Stimulated activated naive CD8-positive, alpha-beta T cell treated with anti-CD3 and anti-CD28 coated beads, Interleukin-15, Interleukin-2, amounts not matched to agents 100 U/mL and 50 U/mL, for 24 hours (primary cell): ENCODE results near the gene IL7R.
"Not testable (repeated sequence)": the region's sequence is repeated elsewhere in the genome, so short reads cannot be mapped to it uniquely, and the experiment has no call there.

ENCODE experiments used
- ATAC-seq: fragments of 150-1000 bp; cut with Tn5 transposase; one replicate; pipeline ENCODE4 v1.10.0; 2021
- DNase-seq: peaks from one replicate; pipeline ENCODE4 v3.0.0; 2021

The IL7R gene

DNA sequence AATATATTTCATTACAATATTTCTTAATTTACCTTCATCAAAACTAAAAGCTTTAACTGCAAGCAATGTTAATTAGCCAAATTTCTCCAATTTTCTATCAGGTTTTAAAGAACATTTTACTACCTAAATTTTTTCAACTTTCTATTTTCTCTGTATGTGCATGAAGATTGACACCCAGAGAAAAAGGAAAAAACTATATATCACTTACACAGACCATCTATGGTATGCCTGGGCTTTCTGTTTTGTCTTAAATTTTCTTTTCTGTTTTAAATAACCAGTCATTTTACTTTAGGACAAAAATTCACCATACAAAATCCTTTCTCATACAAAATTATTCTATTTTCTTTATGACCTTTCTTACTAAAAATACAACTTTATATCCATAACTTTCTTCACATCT, 13.8 kb upstream of the IL7R start:
- no peak for ATAC-seq
- no peak for DNase-seq

DNA sequence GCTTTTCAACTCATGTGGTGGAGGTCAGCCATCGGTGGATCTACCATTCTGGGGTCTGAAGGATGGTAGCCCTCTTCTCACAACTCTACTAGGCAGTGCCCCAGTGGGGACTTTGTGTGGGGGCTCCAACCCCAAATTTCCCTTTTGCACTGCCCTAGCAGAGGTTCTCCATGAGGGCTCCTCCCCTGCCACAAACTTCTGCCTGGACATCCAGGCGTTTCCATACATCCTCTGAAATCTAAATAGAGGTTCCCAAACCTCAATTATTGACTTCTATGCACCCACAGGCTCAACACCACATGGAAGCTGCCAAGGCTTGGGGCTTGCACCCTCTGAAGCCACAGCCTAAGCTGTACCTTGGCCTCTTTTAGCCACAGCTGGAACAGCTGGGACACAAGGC, 11.2 kb upstream of the IL7R start:
- DNase-seq, ATAC-seq: not testable (repeated sequence)

DNA sequence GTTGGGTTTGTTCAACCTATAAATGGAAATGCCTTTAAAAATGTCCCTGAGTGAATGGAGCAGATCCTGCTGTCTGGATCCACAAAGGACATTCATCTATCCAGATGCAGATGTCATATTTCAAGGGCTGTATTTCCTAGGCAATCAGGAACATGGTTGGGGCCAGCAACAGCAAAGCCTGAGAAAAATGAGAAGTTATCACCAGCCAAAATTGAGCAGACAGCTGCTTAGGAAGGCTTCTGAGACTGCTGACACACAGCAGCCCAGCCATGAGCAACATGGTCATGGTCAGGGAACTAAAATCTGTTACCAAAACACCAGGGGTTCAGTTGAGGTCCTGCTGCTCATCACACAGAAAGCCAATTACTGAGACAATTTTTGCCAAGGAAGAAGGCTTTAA, 9.2 kb upstream of the IL7R start:
- no peak for ATAC-seq

DNA sequence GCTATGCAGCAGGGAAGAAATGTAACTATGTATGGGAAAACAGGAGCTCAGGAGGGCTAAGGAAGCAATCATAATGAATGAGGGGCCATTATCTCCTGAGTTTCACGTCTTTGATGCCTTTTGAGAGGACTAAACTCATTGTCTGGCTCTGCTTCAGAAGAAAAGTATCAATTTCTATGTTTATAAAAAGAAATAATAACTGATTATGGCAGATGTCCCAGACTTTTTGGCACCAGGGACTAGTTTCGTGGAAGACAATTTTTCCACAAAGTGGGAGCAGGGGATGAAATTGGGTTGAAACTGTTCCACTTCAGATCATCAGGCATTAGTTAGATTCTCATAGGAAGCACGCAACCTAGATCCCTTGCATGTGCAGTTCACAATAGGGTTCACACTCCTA, 8.7 kb upstream of the IL7R start:
- no peak for DNase-seq
- ATAC-seq: no peak

More for the DNA sequence above, 9.2 kb upstream of the IL7R start:
- DNase-seq: no peak

DNA sequence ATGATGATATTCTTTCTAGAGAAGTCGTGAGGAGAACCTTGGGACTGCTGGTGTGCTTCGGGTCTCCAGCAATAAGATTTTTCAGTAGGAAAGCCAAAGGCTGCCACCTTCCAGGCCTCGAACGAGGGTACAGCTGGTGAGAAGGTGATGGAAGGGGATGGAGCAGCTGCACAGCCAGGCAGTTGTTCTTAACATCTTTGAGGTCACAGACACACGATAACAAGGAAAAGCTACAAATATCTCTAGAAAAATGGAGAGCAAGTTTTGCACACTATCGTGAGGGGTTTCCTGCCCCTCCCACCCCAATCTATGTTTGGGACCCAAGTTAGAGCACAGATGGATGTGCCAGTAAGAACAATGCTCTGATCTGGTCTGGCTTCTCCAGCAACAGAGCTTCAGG, 6.8 kb upstream of the IL7R start:
- ATAC-seq (no peak), DNase-seq (no peak)

DNA sequence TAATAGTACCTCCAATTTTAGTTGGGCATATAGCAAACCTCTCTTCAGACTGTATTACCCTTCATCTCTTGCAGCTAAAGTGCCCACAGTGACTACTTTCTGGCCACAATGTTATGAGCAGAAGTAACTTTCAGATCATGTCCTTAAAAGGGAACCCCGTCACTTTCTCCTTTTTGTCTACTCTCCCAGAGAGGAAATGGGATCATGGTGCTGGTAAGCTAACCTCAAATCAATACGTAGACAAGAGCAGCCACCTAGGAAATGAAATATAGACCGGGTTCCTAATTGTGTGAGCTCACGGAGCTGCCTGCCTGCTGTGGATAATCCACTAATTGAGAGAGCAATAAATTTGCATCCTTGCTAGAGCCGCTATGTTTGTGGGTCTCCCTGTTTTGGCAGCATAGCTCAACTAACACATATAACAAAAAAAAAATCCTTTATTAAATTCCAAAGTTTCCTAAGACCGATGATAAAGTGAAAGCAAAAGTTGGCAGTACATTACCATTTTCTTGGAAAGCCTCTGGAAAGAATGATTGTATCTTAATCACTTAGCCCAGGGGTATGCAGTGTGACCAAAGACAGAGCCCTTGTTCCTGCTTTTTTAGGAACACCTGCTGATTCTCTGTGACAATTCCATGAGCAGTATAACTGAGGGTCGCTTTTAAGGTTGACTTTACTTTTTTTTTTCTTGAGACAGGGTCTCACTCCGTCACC, 5.6 kb upstream of the IL7R start:
- DNase-seq: no peak
- ATAC-seq: no peak

DNA sequence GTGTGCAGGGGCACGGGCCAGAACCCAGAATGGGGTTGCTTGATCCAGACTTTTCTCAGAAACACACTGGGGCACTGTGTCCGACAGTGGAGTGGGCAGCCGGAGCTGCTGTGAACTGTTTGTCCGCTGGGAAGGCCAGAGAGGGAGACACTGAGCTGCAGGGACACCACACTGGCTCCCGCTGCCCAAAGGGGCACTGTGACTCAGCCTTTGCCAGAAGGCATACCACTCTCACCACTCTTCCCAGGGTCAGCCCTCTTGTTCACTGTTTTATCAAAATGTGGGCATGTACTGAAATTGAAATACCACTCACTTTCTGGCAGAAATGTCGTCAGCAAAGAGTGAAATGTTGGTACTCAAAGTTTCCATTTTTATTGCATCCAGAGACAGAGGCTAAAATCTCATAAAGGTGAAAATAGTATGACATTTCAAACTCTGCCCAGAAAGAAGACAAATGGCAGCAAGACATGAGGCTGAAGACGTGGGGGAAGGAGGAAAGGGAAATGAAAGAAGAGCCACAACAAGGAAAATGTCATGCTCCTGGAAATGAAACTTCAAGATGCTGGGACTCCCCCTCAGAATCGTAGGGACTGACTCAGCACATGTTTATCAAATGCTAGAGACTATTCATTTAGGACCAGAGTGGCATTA, 4.5 kb upstream of the IL7R start:
- peak; percentile 61 for ATAC-seq
- peak; percentile 70 for DNase-seq

DNA sequence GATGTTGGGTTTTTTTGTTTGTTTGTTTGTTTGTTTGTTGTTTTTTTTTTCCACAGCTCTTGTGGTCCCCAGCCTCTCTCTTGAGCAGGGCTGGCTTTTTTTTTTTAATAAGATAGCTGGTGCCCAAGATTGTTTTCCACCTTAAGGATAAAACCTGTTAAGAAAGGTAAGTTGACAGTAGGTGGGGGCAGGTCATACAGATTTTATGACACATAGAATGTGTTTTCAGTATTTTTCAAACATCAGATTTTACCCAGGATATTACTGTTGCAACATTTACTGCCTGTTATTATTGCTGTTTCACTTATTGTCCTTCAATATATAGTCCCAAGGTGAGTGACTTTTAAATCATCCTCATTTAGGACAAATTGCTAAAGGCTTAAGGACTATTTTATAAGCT, 3.9 kb upstream of the IL7R start:
- DNase-seq: no peak
- ATAC-seq: no peak

DNA sequence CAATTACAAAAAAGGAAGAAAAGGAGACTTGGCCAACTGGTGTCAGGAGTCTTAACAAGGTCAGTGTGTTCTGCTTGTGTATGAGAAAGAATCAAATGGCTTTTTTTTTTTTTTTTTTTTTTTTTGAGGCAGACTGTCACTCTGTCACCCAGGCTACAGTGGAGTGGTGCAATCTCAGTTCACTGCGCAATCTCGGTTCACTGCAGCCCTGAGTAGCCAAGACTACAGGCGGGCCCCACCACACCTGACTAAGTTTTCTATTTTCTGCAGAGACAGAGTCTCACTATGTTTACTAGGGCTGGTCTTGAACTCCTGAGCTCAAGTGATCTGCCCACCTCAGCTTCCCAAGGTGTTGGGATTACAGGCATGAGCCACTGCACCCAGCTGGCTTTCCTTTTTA, 3.1 kb upstream of the IL7R start:
- DNase-seq (peak; percentile 65), ATAC-seq (peak; percentile 42)

DNA sequence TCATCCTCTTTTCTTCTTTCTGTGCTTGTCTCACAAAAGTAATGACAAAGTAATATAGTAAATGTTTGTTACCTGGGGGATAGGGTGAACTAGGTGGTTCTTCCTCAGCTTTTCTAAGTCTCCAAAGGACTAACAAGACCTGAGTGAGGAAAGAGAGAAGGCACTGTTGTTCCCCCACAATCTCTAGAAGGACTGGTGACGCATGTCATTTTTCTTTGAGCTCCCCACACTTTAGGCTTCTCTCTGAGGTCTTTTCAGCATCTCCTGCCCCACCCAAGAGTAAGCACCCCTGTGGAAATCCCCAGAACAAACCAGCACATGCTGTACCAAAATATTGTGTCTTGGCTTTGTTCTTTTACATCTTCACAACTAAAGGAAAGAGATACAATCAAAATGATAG, 2.4 kb upstream of the IL7R start:
- ATAC-seq: peak; percentile 45
- peak; percentile 55 for DNase-seq

DNA sequence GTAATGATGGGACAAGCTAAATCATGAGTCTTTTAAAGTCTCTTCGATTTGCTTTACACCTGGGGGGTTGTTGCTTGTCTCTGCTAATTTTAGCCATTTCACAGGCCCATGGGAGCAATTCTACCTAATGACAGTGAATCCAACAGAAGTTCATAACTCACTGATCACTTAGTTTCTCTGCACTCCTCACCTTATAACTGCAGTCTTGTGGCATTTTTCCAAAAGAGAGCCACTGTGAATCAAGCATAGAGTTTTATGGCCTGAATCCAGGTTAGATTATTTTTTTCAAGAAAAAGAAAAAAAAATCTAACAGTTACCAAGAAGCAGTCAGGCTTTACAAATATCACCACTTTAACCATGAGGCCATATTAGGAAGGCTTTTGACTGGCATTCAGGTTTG, 1.5 kb upstream of the IL7R start:
- DNase-seq (no peak), ATAC-seq (no peak)

DNA sequence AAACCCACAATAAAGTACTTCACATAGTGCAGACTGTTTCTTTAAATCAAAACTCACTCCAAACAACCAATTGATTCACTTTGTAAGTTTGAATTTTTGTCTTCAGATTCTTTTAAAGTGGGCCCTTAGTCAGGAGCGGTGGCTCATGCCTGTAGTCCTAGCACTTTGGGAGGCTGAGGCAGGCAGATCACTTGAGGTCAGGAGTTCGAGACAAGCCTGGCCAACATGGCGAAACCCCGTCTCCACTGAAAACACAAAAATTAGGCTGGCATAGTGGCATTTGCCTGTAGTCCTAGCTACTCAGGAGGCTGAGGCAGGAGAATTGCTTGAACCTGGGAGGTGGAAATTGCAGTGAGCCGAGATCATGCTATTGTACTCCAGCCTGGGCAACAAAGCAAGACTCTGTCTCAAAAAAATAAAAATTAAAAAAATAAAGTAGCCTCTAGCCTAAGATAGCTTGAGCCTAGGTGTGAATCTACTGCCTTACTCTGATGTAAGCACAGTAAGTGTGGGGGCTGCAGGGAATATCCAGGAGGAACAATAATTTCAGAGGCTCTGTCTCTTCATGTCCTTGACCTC, 416 bp upstream of the IL7R start:
- DNase-seq, ATAC-seq: not testable (repeated sequence)

DNA sequence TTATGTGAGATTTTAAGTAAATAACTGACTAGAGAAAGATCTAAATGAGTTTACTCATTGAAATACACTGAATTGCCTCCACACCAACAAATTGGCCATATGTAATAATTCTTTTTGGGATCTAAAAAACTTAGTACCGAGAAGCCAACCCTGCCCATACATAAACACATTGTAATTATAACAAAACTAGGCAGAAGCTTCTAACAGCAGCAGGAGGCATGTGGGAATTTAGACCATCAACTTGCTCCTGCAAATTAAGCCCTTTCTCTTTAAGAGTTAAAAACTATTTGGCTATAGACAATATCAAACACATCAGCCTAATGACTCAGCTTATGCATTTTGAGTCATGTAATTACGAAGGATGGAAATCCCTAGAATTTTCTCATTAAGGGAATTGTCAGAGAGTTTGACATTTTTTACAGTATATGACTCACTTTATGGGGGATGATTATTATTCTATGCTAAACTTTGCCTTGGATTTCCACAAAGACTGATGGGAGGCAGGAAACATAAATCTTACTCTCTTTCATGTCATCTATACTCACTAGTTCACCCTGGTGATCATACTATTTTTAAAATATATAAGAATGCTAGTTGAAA, 1.0 kb downstream of the IL7R start:
- no peak for DNase-seq
- ATAC-seq: peak; percentile 1

DNA sequence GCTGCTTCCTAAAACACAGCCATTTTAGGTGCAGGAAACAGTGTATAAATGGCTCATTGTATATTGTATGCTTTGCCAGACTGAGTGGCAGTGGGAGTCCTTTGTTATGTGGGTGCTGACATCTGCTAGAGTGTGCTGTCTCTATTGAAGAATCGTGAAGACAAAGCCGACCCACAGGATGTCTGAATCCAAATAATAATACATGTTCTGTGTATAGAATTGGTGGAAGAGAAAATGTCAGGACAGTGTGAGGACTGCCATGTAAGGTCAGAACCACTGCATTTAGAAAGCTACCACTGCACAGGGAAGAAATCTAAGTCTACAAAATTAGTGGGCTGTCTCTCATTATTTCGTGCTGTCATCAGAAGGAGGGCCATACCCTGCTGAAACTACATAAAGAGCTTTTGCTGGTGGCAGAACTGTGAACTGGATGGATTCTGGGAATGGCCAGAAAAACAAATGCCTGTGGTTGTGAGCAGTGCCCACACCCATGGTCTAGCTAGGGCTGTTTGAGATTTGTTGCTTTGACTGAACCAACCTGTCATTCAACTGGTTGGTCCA, 2.5 kb downstream of the IL7R start:
- ATAC-seq (peak; percentile 3), DNase-seq (no peak)

DNA sequence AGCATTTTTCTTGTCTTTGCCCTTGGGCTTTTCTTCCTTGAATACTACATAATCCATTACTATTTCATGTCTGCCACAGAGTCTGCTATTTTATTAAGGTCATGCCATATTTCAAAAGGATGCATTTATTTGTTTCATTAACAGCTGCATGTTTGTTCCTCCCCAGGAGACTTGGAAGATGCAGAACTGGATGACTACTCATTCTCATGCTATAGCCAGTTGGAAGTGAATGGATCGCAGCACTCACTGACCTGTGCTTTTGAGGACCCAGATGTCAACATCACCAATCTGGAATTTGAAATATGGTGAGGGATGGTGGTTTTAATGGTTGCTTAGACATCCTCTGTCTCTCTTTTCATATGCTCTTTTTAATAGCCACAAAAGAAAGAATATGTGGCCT, 4.0 kb downstream of the IL7R start:
- DNase-seq: no peak

DNA sequence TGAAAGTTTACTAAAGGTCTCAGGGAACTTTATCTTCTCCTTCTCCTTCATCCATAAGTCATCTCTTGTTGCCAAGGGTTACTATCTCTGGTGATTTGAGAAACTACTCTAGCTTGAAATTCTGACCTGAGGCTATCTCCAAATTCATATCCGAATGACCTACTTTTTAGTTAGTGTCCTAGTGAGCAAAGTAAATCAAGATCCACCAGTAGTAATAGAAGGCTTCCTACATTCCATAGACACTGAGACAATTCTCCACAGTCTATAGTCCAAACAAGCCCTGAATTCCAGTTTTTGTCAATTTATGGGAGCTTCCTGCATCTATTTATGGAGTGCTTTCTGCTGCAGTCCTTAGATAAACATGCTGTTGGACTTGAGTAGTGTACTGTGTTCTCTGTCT, 5.0 kb downstream of the IL7R start:
- ATAC-seq: no peak

More for the DNA sequence above, 4.0 kb downstream of the IL7R start:
- no peak for ATAC-seq

DNA sequence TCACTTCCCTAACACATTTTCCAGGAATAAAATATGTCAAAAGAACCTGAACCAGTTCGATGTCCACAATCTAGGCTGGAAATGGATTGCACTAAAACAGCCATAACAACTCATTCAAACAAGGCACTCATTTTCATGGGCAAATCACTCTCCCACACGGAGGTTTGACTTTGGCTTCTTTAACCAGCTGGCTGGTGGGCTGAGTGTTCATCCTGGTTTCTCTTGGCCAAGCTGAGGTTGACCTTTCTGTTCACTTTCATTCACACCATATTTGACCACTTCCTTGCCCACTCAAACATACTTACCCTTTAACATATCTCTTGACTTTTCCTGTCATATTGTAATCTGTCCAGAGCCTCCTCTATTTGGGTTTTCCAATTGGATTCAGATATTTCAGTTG, 5.4 kb downstream of the IL7R start:
- DNase-seq: no peak
- ATAC-seq: no peak

More for the DNA sequence above, 5.0 kb downstream of the IL7R start:
- no peak for DNase-seq

DNA sequence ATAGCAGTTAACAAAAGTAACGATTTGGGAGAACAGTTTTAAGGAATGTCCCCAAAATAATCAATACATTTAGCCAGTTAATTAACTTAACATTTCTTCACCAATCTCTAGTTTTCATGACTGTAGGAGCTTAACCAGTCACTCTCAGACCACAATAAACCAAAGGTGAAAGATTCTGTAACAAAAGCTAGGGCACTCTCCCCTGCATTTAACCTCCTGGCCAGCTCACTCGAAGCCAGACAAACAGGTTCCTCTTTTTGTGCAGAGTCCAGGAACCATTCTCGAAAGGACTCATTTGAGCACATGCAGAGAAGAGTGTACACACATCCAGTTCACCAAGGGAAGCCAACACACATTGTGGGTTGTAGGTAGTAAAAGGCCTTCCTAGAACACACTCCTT, 6.5 kb downstream of the IL7R start:
- DNase-seq (no peak), ATAC-seq (peak; percentile 69)

DNA sequence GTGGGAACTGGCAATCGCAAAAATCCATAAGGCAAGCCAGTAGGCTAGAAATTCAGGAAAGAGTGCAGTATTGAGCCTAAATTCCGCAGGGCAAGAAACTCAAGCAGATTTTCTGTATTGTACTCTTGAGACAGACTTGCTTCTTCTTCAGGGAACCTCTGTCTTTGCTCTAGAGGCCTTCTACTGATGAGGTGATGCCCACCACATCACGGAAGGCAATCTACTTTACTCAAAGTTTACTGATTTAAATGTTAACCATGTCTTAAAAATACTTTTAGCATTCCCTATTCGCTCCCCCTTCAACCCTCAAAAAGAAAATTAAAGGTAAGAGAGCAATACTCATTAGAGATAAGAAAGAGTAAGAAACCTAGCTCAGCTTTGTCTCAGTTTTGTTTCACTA, 11.3 kb downstream of the IL7R start:
- DNase-seq (no peak), ATAC-seq (no peak)

DNA sequence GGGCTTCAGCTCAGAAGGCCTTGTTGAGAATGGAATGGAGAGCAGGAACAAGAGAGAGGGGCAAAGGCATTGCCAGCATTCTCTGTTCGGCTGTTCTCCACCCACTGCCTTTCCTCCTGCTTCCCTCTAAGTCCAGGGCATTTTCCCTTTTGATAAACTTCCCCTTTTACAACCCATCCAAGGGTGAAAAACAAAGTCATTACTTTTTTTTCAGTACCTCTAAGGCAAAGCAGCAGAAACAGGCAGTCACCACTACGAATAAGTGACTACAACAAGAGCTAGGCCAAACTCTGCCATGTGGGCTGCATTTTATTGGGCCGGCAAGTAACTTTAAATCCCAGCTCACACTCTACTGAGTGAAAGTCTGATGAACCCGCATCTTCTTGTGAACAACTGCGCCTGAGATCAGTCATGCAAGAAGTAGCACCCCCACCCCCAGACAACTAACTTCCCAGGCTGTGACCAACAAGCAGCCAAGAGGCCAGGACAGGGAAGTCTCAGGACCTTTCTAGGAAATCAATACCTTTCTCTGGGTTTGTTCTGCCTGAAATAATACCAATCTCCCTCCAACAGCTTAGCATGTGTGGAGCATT, 13.1 kb downstream of the IL7R start:
- ATAC-seq (peak; percentile 36), DNase-seq (no peak)

DNA sequence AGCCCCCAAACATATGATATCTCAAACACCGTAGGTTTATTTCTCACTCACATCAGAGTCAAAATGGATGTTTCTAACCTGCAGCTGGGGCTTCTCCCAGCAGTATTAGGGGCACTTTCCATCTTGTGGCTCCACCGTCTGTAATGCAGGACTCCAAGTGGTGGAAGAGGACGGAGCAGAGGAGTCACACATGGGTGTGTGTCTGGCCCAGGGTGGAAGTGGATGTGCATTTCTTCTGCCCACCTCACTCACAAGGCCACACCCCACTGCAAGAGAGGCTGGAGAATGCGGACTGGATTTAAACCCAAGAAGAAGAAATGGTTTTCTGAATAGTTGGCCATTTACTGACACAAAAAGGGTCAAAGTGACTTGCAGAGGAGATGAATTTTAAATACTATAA, 13.9 kb downstream of the IL7R start:
- DNase-seq (no peak), ATAC-seq (no peak)

DNA sequence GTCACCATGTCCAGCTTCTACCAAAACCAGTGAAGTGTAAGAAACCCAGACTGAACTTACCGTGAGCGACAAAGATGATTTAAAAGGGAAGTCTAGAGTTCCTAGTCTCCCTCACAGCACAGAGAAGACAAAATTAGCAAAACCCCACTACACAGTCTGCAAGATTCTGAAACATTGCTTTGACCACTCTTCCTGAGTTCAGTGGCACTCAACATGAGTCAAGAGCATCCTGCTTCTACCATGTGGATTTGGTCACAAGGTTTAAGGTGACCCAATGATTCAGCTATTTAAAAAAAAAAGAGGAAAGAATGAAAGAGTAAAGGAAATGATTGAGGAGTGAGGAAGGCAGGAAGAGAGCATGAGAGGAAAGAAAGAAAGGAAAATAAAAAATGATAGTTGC, 19.8 kb downstream of the IL7R start:
- ATAC-seq (no peak), DNase-seq (no peak)

DNA sequence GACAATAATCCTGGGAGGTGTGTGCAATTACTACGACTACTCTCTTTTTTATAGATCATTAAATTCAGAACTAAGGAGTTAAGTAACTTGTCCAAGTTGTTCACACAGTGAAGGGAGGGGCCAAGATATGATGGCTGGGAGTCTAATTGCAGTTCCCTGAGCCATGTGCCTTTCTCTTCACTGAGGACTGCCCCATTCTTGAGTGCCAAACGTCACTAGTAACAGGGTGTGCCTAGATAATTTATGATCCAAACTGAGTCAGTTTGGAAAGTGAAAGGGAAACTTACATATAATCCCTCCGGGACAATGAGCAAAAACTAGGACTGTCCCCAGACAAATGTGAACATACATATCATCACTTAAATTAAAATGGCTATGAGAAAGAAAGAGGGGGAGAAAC, 20.2 kb downstream of the IL7R start:
- ATAC-seq (peak; percentile 50), DNase-seq (no peak)
